Adrenal gland (tissue), 12 donors: ENCODE data around the gene ARAP1. TPM values are rescaled to one million over a fixed set of nuclear protein-coding genes. Genes with fewer than 3 reads are reported as not detected.
A peak's percentile ranks its signal among the peaks of the same experiment; 100 is the strongest.

Source experiments
- DNase-seq, 7 donors: peaks; one replicate each; pipeline ENCODE4 v3.0.0-alpha.2; 2019 to 2020
- H3K27ac ChIP-seq, 5 donors: fragments of 200-600 bp; sonication (generic) in 4 of 5; 1 replicate in 3 of 5; 2 replicates in 2 of 5; pipeline versions ENCODE4 v1.5.1 to v1.8.0; 2016 to 2020; ENCODE audit warnings: mild to moderate bottlenecking in 1 of 5
- H3K27me3 ChIP-seq: fragments of 200-600 bp; 2 replicates; pipeline ENCODE4 v1.8.0; 2021
- H3K36me3 ChIP-seq, 2 donors: fragments of 200-600 bp; replicated peaks in 1 of 2; 1 replicate in 1 of 2; 2 replicates in 1 of 2; pipeline versions ENCODE4 v1.5.1 to v1.8.0; 2018 to 2022
- H3K4me1 ChIP-seq, 2 donors: fragments of 200-600 bp; replicated peaks in 1 of 2; 1 replicate in 1 of 2; 2 replicates in 1 of 2; pipeline versions ENCODE4 v1.5.1 to v1.8.0; 2018 to 2021
- H3K4me3 ChIP-seq, 4 donors: fragments of 200-600 bp; sonication (generic) in 3 of 4; one replicate each; pipeline ENCODE4 v1.5.1; 2016 to 2018
- H3K9me3 ChIP-seq, 3 donors: fragments of 200-600 bp; sonication (generic) in 1 of 3; replicated peaks in 1 of 3; 1 replicate in 2 of 3; 2 replicates in 1 of 3; pipeline versions ENCODE4 v1.5.1 to v1.8.0; 2016 to 2021
- CTCF ChIP-seq, 6 experiments: fragments of 450-650 bp in 4 of 6; fragments of 200-600 bp in 2 of 6; sonication (generic) in 1 of 6; IDR thresholded peaks; 1 replicate in 5 of 6; 2 replicates in 1 of 6; pipeline versions ENCODE4 v1.5.1 to v1.8.0; 2016 to 2021; ENCODE audit warnings: antibody characterized with exemption in 6 of 6, mild to moderate bottlenecking in 2 of 6, moderate library complexity in 1 of 6
- POLR2A ChIP-seq, 2 donors: fragments of 450-650 bp; IDR thresholded peaks; one replicate each; pipeline ENCODE4 v1.6.1; 2017; ENCODE audit warnings: antibody characterized with exemption in 2 of 2, mild to moderate bottlenecking in 2 of 2, moderate library complexity in 1 of 2
- WGBS, 4 donors: extraction: QIAGEN DNeasy Blood & Tissue Kit in 2 of 4; methylation state at CpG; one replicate each; pipeline versions ENCODE4 v1.1.5 to v1.1.7; 2013 to 2017; 5-methylcytosine and 5-hydroxymethylcytosine counted together
- intact Hi-C, 2 donors: fragments of 100-400 bp; cut with DNase I; formaldehyde crosslinking; loops; one replicate each; pipeline versions ENCODE4 v1.14.1 to v1.15.0; 2022 to 2023
- polyA plus RNA-seq, 3 donors: library from polyadenylated mRNA; stranded (reverse); fragments of 200-250 nt in 2 of 3; fragments of 350-450 nt in 1 of 3; fragmentation: Illumina TruSeq in 1 of 3; extraction: RNeasy Lipid Tissue Mini Kit (QIAGEN cat#74804) in 1 of 3; gene quantifications; one replicate each; pipeline ENCODE4 v1.2.3, GENCODE V29; 2013 to 2014
- total RNA-seq, 9 donors: library from RNA; depleted of rRNA in 4 of 9; stranded (reverse); fragments of >200 nt in 4 of 9; fragments of 120-200 nt in 1 of 9; fragmentation: NEBNext Ultra II Directional in 1 of 9; extraction: Animal tissue kit (Norgen Biotek cat#: 25700) in 1 of 9; gene quantifications; one replicate each; pipeline versions ENCODE4 v1.1.0 to v1.2.4, GENCODE V29; 2013 to 2023
- donor health status: healthy with polysubstance abuse.
- donor health status: Bipolar disorder and iron deficiency.
- donor health status: DM: yes; HTN: yes; CAD: no.
- donor health status: DM: no; HTN: no; CAD: no.
- donor health status: DM: no; HTN: no; CAD: no.
- donor health status: DM: yes; HTN: yes; CAD: no.

ARAP1 gene
- total and polyA plus RNA-seq, 12 donors: 30.0 to 217 (median 149) TPM

GRCh38 chr11:72754149-72754543, 1.9 kb upstream of the ARAP1 start:
- peak in 5 of 7 donors; percentile 53 to 76 (median 64) for DNase-seq
- Histone ChIP-seq H3K36me3 (peaks cover 0 to 26% of the 10 kb centered on the region in 2 donors), H3K4me3 (no peak overlapping the region), H3K27me3 (no peaks in the 10 kb centered on the region), H3K27ac (peak overlapping the region in 4 of 5 donors; percentile 62 to 81 (median 78)), H3K4me1 (peaks cover 36 to 51% of the 10 kb centered on the region in 2 donors), H3K9me3 (no peaks in the 10 kb centered on the region)
- intact Hi-C loops: no loop called here
- WGBS, 4 donors: 65 to 87% (median 73%) methylated on average over 8 of the region's 8 CpGs
- TF ChIP-seq POLR2A (IDR thresholded peaks at IDR 0.05): peak in 1 of 2 donors; percentile 41
- TF ChIP-seq CTCF (IDR thresholded peaks at IDR 0.05): no peak

- WGBS, 4 donors: 71 to 84% (median 82%) methylated on average over 5 to 9 of the region's 9 CpGs
- H3K4me1 ChIP-seq: peaks cover 37 to 51% of the 10 kb centered on the region in 2 donors
- H3K4me3 ChIP-seq: no peak overlapping the region
- intact Hi-C loops: no loop called here
- H3K9me3 ChIP-seq: no peaks in the 10 kb centered on the region
- peak overlapping the region in 4 of 5 donors; percentile 62 to 81 (median 78) for H3K27ac ChIP-seq
- no peaks in the 10 kb centered on the region for H3K27me3 ChIP-seq
- H3K36me3 ChIP-seq: peaks cover 0 to 21% of the 10 kb centered on the region in 2 donors
- DNase-seq: no peak
- TF ChIP-seq POLR2A (IDR thresholded peaks at IDR 0.05): no peak
- TF ChIP-seq CTCF (IDR thresholded peaks at IDR 0.05): peak in 2 of 6 experiments; percentile 7 to 21
Measured at GRCh38 chr11:72753341-72754148, 1.3 kb upstream of the ARAP1 start.

GRCh38 chr11:72751116-72752087, 806 bp downstream of the ARAP1 start:
- H3K4me3 ChIP-seq: peak overlapping the region; percentile 49 to 80 (median 66)
- intact Hi-C loops: no loop called here
- H3K27ac ChIP-seq: peak overlapping the region in 4 of 5 donors; percentile 19 to 81 (median 78)
- DNase-seq: peak in 1 of 7 donors; percentile 44
- no peaks in the 10 kb centered on the region for H3K27me3 ChIP-seq
- no peaks in the 10 kb centered on the region for H3K36me3 ChIP-seq
- WGBS, 4 donors: 29 to 49% (median 33%) methylated on average over 10 to 19 of the region's 19 CpGs
- peaks cover 45 to 59% of the 10 kb centered on the region in 2 donors for H3K4me1 ChIP-seq
- TF ChIP-seq CTCF (IDR thresholded peaks at IDR 0.05): no peak
- no peak for TF ChIP-seq POLR2A (IDR thresholded peaks at IDR 0.05)
- H3K9me3 ChIP-seq: no peaks in the 10 kb centered on the region
